ENCODE data around the gene SLC25A45. TPM values are rescaled to one million over a fixed set of nuclear protein-coding genes. Genes with fewer than 3 reads are reported as not detected.

Gene SLC25A45
- total RNA-seq, 2 experiments from 2014 or later = 40.0 to 40.8 TPM

GRCh38 chr11:65381716-65382032, 772 bp downstream of the SLC25A45 start:
- Mint-ChIP-seq H3K4me1 (ENCODE audit: low read depth) (peaks cover 53% of the 10 kb centered on the region), H3K27me3 (no peaks in the 10 kb centered on the region), H3K4me3 (peak overlapping the region; percentile 86), H3K36me3 (ENCODE audit: low read depth) (peaks cover 22% of the 10 kb centered on the region), H3K9me3 (no peaks in the 10 kb centered on the region), H3K27ac (peak overlapping the region; percentile 98)
- no peak for TF ChIP-seq CTCF (IDR thresholded peaks at IDR 0.05)
- intact Hi-C loops (cut with DNase I, micrococcal nuclease) = loop anchor here (1.0 to 2.0 kb wide), 5 partner anchors 35 to 129 kb away; no protein-coding TSS in a partner anchor
- ChIA-PET CTCF (interaction anchor here (0.6 to 2.3 kb wide), 30 partner anchors 9 to 207 kb away, joined by 3 to 32 read pairs (median 4); partner anchors contain the start of genes MALAT1, NEAT1, SCYL1 and TIGD3), POLR2A (interaction anchor here (0.5 to 14.4 kb wide), 10 partner anchors 12 to 281 kb away, joined by 3 to 350 read pairs (median 7); partner anchors contain the start of genes DPF2, MALAT1, NEAT1 and PCNX3)
- DNase-seq = peak in 2 of 14 experiments; percentile 36 to 72
- ATAC-seq (ENCODE audit: poor library complexity) = no peak
- peak overlapping the region; percentile 76 for H3K4me3 ChIP-seq (ENCODE audit: low read length)
- peaks cover 16% of the 10 kb centered on the region for H3K36me3 ChIP-seq (ENCODE audit: insufficient read depth, low read length)
- peaks cover 68% of the 10 kb centered on the region for H3K4me1 ChIP-seq (ENCODE audit: insufficient read depth, low read length)
- H3K27me3 ChIP-seq (ENCODE audit: control insufficient read depth in 1 of 2, insufficient read depth in 2 of 2, low read length in 2 of 2) = no peaks in the 10 kb centered on the region
- H3K27ac ChIP-seq (ENCODE audit: low read depth in 1 of 2, low read length in 2 of 2) = peak overlapping the region; percentile 94 to 95
- H3K9me3 ChIP-seq (ENCODE audit: control insufficient read depth in 1 of 2, insufficient read depth in 1 of 2, low read length in 2 of 2) = no peaks in the 10 kb centered on the region

GRCh38 chr11:65380460-65381119, 1.9 kb downstream of the SLC25A45 start:
- no peak overlapping the region for H3K4me3 ChIP-seq (ENCODE audit: low read length)
- no peak for TF ChIP-seq CTCF (IDR thresholded peaks at IDR 0.05)
- no peak for ATAC-seq (ENCODE audit: poor library complexity)
- peaks cover 16% of the 10 kb centered on the region for H3K36me3 ChIP-seq (ENCODE audit: insufficient read depth, low read length)
- ChIA-PET POLR2A (interaction anchor here (1.8 to 14.4 kb wide), 4 partner anchors 40 to 123 kb away, joined by 7 to 350 read pairs (median 117); partner anchors contain the start of genes DPF2, MALAT1 and NEAT1), CTCF (interaction anchor here (2.0 kb wide), 1 partner anchor 52 kb away, joined by 7 read pairs; no protein-coding TSS in a partner anchor)
- Mint-ChIP-seq H3K4me3 (peak overlapping the region; percentile 66), H3K9me3 (no peaks in the 10 kb centered on the region), H3K27me3 (no peaks in the 10 kb centered on the region), H3K36me3 (ENCODE audit: low read depth) (peaks cover 22% of the 10 kb centered on the region), H3K27ac (peak overlapping the region; percentile 98), H3K4me1 (ENCODE audit: low read depth) (peaks cover 45% of the 10 kb centered on the region)
- H3K27ac ChIP-seq (ENCODE audit: low read depth in 1 of 2, low read length in 2 of 2) = peak overlapping the region in 1 of 2 donors; percentile 94
- H3K9me3 ChIP-seq (ENCODE audit: control insufficient read depth in 1 of 2, insufficient read depth in 1 of 2, low read length in 2 of 2) = no peaks in the 10 kb centered on the region
- H3K4me1 ChIP-seq (ENCODE audit: insufficient read depth, low read length) = peaks cover 60% of the 10 kb centered on the region
- no peaks in the 10 kb centered on the region for H3K27me3 ChIP-seq (ENCODE audit: control insufficient read depth in 1 of 2, insufficient read depth in 2 of 2, low read length in 2 of 2)
- no peak for DNase-seq
- intact Hi-C loops (cut with DNase I, micrococcal nuclease) = no loop called here

- ChIA-PET CTCF (interaction anchor here (0.6 kb wide), 1 partner anchor 279 kb away, joined by 4 read pairs; no protein-coding TSS in a partner anchor), POLR2A (interaction anchor here (2.0 to 14.4 kb wide), 3 partner anchors 40 to 124 kb away, joined by 7 to 350 read pairs (median 225); partner anchors contain the start of genes DPF2, MALAT1 and NEAT1)
- H3K4me3 ChIP-seq (ENCODE audit: low read length) = no peak overlapping the region
- no peaks in the 10 kb centered on the region for H3K27me3 ChIP-seq (ENCODE audit: control insufficient read depth in 1 of 2, insufficient read depth in 2 of 2, low read length in 2 of 2)
- H3K36me3 Mint-ChIP-seq (ENCODE audit: low read depth) = peaks cover 22% of the 10 kb centered on the region
- H3K4me1 ChIP-seq (ENCODE audit: insufficient read depth, low read length) = peaks cover 53% of the 10 kb centered on the region
- H3K27ac ChIP-seq (ENCODE audit: low read depth in 1 of 2, low read length in 2 of 2) = no peak overlapping the region
- intact Hi-C loops (cut with DNase I, micrococcal nuclease) = no loop called here
- H3K27ac Mint-ChIP-seq = peak overlapping the region; percentile 98
- no peak for TF ChIP-seq CTCF (IDR thresholded peaks at IDR 0.05)
- no peaks in the 10 kb centered on the region for H3K9me3 Mint-ChIP-seq
- peaks cover 19% of the 10 kb centered on the region for H3K36me3 ChIP-seq (ENCODE audit: insufficient read depth, low read length)
- H3K4me3 Mint-ChIP-seq = peak overlapping the region; percentile 66
- peaks cover 38% of the 10 kb centered on the region for H3K4me1 Mint-ChIP-seq (ENCODE audit: low read depth)
- DNase-seq = no peak
- ATAC-seq (ENCODE audit: poor library complexity) = no peak
- no peaks in the 10 kb centered on the region for H3K27me3 Mint-ChIP-seq
- H3K9me3 ChIP-seq (ENCODE audit: control insufficient read depth in 1 of 2, insufficient read depth in 1 of 2, low read length in 2 of 2) = no peaks in the 10 kb centered on the region
Observed at GRCh38 chr11:65379698-65380459, 2.6 kb downstream of the SLC25A45 start.

Data from CD4-positive, alpha-beta T cell (primary cell).